Activated naive CD4-positive, alpha-beta T cell treated with Interleukin-2 at 50 U/mL for 16 hours (primary cell): ENCODE measurements around the gene INSL3.

ENCODE experiments used
- DNase-seq: peaks from one replicate; pipeline ENCODE4 v3.0.0-alpha.2; 2020

INSL3 gene

DNA sequence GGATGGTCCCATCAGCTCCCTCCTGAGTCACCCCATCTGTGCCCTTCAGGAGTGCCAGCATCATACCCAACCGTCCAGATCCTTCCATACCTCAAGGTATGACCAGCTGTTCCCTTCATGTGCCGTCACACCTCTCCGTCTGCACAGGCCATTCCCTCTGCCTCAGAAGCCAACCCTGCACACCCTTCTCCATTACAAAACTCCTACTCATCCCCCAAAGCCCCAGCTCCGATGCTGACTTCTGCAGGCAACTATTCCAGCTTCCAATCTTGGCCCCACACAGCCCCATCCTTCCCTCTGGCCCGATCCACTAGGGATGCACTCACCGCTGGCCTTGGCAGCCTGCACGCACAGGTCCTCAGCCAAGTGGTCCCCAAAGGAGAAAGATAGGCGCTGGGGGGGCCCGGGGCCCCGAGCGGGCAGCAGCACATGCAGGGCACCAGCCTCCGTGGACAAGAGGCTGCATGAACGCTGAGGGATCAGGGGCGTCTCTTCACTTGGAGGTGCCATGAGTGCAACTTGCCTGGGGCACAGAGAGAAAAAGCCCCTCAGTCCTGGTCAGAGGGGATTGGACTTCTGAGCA, 22.7 kb upstream of the INSL3 start:
- no peak for DNase-seq

DNA sequence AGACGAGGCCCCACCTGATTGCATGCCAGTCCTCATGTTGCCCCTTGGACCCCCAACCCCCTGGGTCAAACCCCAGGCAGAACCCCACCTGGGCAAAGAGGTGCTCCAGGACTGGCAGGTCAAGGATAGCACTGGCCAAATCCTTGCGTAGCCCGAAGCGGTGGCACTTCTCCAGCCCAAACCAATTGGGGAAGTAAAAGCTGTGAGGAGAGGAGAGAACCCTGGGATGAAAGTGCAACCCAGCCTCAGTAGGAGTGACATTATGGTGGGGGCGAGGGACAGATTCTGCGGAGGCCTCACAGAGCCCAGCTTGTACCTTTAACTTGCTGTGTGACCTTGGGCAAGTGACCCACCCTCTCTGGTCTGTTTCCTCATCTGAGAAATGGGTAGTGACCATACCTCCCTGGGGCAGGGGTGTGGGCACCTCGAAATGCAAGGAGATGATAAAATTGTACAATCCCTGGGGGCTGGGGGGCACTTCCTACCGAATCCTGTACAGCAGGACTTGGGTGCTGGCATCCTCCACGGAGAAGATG, 22.0 kb upstream of the INSL3 start:
- DNase-seq: no peak

DNA sequence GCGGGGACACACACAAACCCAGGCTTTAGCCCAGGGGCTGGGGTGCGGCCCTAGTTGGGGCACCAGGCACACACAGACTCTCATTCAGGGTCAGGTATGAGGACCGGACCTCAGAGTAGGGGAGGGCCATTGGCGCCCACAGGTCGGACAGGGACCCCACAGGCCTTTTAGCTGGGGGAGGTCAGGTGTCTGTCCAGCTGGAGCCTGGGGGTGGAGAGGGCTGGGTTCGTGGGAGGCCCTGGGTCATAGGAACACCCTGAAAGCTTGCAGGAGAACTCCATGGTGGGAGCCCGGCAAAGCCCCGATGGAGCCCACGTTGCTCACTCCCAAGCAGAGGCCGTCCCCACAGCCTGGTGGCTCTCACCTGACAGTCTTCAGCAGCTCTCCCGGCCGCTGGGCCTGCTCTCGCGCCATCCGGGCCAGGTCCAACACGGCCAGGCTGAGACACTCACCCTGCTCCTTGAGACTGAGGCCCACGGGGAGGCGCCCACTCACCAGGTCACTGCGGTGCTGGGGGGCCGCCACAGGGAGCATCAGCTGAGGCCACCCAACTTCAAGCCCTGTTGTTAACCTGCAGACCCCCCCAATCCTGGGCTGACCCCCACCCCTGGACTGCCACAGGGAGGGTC, 21.5 kb upstream of the INSL3 start:
- DNase-seq: no peak

DNA sequence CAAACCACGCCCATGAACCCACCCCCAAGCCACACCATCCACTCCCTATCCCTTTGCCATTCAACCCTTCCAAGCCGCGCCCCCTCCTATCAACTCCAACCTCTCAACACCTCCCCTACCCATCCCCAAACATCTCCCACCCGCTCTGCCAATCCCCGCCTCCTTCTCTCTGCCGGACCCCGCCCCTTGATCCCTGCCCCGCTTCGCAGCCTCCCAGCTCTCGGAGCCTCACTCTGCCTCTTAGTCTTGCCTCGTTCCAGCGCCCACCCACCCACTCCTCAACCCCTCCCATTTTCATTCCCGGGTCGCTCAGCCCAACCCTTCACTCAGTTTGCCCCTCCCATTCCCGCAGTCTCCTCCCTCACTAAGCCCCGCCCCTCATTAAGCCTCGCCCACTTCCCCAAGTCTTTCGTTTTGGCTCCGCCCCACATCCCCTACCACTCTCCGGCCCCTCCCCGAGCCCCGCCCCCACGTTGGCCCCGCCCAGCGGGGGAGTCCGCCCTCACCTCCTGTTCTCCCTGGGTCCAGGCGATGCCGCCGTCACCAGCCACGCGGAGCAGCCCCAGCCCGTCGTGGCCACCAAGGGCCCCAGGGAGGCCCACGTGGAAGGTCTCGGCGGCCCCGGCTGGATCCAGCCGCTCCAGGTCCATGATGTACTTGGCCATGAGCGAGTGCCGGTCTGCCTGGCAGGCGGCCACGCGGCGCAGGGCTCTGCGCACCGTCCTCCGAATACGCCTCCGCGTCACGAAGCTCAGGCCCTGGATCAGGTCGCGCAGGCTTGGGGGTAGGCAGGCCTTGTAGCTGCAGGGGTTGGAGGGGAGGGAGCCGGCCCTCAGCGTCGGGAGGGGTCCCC, 20.7 kb upstream of the INSL3 start:
- DNase-seq: peak; percentile 50

DNA sequence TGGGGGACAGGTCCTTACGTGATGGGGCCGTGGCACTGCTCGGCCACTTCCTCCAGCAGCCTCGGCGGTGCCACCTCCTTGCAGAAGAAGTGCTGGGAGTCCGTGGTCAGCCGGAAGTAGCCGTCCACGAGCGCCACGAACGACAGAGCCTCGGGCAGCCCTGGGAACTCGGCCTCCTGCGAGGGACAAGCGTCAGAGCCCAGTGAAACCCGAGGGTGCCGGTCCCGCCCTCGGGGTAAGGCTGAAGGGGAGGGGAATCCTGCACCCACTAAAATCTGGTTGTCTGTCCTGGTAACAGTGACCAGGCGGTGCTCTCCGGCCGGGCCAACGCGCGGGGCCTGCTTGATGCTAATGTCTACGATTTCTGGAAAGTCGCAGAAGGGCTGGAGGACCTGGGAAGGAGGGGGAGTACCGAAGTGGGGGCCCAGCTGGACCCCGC, 20.1 kb upstream of the INSL3 start:
- no peak for DNase-seq

DNA sequence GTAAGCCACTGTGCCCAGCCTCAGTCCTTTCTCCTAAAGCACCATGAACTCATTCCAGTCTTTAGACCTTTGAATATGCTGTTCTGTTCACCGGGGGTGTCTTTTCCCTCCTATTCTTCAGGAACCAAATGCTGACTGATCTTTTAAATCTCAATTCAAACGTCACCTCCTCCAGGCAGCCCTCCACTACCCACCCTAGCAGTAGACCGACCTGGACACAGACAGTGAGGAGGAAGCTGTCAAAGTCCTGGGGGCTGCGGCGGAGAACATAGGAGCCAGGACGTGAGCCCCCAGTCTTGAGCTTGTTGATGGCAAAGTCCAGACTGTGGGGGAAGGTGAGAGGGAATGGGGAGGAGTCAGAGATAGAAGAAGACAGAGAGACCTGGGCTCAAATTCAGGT, 18.7 kb upstream of the INSL3 start:
- no peak for DNase-seq

DNA sequence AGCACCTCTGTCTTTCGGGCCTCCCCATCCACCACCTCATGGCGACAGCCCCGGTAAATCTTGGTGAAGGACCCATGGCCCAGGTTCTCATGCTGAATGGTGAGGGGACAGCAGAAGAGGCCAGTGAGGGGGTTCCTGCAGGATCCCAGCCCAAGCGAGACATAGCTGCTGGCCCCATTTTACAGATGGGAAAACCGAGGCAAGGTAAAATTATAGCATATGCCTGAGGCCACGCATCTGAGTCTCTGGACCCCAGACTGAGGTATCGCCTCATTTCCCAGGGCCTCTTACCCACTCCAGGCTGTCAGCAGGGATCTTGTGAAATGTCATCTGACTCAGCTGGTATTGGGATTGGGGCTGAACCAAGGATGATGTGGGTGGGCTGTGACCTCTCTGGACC, 16.7 kb upstream of the INSL3 start:
- no peak for DNase-seq

DNA sequence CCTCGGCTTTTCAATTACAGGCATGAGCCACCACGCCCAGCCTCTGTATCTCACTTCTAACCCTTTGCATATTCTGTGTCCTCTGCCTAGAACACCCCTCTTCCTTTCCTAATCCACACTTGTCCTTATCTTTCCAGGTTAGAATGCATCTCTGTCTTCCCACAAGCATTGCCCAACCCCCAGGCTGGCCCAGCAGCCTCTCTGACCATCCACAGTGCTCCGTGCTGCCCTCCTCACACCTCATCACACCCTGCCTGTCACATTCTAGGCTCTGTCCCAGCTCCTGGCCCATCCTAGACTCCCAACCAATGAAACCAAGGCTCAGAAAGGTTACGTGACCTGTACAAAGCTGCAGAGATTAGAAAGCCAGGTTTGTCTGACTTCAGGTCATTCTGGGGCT, 15.2 kb upstream of the INSL3 start:
- no peak for DNase-seq

DNA sequence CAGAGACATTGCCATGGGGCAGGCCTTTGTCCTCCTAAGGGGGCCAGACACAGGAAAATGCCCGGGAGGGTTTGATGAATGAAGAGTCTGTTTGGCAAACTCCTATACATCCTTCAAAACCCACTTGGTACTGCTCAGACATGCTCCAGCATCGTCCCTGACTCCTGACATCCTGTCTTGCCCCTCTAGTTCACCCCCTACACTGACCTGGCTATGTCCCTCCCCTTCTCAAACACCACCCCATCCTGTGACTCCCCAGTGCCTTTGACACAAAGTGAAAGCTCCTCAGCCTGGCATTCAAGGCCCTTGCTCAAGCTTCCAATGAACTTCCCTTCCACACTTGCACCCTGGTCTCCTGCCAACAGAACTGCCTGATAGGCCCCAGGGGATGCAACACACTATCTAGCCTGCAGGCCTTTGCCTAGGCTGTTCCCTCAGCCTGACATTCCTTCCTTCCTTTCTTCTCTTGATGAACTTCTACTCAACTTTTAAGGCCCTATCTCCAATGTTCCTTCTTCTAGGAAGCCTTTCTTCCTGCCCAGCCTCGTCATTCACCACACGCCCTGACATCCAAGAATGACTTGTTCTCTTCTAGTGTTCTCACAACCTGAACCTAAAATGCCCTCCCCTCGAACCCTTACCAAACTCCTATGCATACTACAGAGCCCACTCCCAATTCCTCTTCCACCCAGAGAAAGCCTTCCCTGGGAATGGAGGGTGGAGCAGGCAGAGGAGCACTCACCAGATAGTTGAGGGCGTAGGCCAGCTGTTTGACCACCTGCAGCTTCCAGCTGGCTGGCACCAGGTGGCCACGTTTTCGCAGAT, 14.1 kb upstream of the INSL3 start:
- no peak for DNase-seq

DNA sequence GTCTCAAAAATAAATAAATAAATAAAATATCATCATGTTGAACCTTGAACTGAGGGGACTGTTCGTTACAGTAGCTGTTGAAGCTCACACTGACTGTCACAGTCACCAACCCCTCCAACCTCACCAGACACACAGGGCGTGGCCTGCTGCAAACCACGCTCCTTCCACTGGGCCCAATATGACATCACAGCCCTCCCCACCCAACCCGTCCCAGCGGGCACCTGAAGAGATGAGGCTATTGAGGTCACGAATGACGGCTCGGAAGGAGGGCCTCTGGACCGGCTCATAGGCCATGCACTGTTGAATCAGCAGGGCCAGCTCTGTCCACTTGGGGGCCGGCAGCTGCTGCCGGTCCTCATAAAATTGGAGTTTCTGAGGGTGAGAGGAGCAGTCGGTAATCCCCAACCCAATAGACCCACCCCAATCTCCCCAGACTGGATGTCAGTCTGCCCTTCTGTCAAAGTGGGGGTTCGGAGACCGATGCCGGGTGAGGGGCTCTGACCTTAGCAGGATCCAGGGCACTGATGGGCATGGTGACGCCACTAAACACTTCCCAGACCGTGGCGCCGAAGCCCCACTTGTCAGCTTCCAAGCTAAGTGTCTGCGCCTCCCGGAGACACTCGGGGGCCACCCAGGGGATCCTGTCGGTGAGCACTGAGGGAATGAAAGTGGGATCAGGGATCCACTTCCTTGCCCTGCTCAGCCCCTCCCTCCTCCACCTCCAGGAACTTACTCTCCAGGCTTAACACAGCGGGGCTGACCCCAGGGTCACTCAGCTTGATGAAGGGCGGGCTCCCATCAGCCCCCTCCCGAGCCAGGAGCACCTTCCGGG, 13.2 kb upstream of the INSL3 start:
- no peak for DNase-seq

DNA sequence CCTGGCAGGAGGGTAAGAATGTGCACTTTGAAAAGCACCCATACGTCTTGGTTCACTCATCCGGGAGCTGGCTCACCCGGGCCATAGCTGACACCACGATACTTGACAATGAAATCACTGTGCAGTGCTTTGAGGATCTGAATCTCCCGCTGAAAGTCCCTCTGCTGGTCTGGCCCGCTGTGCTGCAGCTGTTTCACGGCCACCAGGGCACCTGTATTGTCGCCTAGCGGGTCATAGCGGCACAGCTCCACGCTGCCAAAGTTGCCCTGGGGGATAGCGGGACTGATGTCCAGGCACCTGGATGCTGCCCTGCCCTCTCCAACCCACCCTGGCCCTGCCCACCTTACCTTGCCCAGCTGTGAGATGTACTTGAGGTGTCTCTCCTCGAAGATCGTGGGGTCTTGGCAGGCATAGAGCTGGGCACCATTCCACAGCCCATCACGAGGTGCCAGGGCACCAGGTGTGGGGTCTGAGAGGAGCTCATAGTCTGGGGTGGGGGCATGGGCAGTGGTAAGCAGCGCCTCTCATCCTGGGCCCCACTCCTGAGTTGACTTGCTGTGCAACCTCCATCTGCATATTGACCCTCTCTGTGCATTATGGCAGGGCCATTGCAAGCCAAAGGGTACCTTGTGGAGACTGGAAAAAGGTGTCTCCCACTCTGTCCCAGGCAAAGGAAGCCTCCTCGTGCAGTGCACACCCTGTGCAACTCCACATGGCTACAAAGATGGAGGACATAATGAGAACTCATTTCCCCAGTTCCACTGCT, 11.3 kb upstream of the INSL3 start:
- DNase-seq: no peak

DNA sequence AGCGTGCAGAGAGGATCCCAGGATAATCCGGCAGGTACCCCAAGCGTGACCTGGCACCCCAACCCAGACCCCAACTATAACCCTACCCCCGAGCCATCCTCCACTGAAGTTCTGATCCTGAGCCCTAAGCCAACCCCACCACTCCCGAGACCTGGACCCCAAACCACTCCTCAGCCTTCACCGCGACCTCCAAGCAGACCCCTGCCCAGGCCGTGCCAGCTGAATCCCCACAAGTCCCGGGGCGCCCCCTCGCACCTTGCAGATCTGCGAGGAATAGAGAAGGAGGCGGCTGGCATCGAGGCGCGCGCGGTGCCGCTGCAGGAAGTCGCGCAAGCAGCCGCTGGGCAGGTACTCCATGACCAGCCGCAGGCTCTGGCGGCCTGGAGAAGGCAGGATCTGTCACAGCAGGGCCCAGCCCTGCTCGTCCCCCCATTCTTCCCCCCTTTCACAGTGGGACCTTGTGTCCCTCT, 10.1 kb upstream of the INSL3 start:
- DNase-seq: no peak

DNA sequence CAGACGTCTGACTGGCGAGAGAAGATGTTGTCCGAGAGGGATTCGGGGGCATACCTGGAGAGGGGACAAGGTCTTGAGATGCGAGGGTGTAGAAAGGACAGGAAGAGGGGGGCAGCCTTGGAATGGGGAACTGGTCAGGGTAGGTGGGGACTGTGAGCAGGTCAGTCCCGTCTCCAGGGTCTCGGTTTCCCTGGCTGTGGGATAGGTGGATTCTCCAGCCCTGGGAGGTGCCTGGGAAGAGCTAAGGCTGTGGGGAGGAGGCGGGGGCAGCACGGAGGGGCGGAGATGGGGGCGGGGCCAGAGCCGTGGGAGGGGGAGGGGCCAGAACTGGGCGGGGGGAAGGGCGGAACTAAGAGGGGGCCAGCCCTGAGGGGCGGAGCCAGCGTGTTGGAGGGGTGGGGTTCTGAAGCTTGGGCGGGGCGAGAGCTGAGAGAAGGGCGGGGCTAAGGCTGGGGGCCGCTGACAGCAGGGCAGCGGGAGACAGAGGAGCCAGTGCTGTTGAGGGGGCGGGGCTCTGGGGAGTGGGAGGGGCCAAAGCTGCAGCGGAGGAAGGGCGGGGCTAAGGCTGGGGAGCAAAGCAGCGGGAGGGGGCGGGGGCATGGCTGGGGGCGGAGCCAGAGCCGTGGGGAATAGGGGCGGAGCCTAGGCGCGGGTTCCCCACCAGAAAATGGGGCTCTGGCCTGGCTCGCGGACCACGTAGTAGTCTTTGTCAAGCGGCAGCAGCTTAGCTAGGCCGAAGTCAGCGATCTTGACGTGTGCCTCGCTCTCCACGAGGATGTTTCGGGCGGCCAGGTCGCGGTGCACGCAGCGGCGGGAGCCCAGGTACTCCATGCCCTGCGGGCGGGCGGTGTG, 9.5 kb upstream of the INSL3 start:
- peak; percentile 31 for DNase-seq

DNA sequence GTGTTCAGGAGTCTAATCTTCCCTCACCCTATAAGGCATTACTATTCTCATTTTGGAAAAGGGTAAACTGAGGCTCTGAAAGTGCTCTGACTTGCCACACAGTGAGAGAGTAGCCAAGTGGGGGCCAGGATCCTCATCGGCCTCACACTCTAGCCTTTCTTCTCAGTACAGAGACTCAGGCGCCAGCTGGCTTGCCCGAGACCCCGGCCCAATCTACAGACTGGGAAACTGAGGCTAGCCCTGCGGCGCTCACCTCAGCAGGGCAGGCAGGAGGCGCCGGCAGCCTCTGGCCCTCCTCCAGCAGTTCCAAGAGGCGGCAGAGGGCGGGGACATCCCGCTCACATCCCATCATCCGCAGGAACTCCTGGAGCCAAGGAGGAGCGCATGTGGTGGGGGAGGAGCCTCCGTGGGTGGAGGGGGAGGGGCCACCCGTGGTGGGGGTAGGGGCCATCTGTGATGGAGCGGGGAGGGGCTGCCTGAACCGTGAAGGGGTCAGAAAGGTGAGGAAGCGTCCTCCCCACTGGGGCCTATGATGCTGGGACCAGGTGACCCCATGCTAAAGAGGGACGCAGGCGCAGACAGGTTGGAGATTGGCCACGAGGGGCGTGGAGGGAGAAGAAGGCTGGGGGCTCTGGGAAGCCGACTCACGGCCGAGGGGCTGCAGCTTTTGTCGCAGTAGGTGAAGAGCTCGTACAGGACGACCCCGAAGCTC, 8.7 kb upstream of the INSL3 start:
- no peak for DNase-seq

DNA sequence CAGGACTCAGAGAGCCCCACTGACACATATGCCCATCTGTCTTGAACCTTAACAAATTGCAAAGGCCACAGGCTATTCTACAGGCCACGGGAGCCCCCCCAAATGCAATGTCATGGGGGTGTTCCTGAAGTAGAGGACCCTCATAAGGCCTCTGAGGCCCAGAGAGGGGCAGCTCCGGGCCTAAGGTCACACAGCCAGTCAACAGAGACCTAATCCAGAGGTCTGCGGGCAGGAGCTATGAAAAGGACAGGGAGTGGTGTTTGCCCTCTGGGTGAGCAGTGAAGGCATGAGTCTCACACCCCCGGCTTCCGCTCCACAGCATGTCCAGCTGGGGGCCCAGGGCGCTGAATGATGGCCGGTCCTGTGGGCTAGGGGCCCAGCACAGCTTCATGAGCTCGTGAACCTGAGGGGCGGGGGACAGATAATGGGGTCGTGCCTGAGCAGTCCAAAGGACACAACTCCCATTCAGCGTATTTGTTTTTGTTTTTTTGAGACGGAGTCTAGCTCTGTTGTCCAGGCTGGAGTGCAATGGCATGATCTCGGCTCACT, 5.3 kb upstream of the INSL3 start:
- no peak for DNase-seq

DNA sequence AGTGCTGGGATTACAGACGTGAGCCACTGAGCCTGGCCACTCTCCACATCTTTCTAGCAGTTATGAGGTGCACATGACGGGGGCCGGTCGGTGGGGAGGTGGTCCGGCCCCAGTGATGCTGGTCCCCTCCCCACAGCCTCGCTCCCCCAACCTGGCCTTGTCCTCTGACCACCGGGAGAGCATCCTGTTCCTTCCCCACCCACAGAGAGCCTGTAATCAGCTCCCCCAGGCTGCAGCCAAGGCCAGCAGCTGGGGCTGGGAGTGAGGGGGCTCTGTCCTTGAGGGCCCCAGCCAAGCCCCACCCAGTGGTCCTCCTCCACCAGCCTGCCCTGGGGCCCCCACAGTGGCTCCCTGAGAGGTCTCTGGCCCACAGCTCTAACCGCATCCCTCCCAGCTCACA, 3.0 kb upstream of the INSL3 start:
- DNase-seq: no peak

DNA sequence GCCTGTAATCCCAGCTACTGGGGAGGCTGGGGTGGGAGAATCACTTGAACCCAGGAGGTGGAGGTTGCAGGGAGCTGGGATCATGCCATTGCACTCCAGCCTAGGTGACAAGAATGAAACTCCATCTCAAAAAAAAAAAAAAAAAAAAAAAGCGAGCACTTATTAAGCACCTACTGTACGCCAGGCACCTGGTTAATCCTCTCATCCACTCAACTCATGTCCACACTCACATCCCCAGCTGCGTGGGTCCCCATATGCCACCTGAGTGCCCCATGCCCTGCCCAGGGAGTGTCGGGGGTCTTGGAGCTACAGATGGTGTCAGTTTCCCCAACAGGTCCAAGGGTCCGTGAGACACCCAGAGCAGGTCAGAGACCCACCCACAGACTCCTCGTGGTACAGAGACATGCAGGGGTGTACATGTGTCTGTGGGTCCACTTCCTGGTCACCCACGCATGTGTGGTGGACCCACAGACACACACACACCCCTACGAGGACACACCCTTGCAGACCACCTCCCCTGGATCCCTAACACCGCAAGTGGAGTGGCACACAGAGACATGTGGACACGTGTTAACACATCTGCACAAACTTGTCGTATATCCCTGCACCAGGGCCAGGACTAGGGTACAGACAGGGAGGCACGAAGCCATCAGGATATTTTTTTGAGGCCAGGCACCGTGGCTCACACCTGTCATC, 3.5 kb downstream of the INSL3 start:
- DNase-seq: no peak

DNA sequence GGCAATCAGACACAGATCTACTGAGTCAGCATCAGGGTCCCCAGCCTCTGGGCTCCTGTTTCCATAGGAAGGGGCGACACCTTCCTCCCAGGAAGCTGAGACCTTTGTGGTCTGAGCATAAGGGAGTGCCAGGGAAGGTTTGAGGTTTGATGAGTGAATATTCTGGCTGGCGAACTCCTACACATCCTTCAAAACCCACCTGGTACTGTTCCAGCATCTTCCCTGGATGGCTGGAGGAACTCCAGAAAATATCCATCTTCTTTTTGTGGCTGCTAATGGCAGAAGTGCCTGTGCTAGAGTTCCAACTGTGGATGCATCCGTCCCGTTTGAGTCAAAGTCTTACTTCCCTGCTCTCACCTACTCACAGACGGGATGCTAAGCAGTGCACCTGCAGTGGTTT, 9.2 kb downstream of the INSL3 start:
- no peak for DNase-seq

DNA sequence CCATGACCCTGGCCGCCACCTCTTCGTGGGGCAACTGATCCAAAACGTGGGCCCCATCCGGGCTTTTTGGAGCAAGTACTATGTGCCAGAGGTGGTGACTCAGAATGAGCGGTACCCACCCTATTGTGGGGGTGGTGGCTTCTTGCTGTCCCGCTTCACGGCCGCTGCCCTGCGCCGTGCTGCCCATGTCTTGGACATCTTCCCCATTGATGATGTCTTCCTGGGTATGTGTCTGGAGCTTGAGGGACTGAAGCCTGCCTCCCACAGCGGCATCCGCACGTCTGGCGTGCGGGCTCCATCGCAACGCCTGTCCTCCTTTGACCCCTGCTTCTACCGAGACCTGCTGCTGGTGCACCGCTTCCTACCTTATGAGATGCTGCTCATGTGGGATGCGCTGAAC, 9.6 kb downstream of the INSL3 start:
- no peak for DNase-seq
